GM12801 (cell line): Measurements from ENCODE around the gene DAGLA.

Source experiments
- TF ChIP-seq, protein P1 (sequence below): IDR thresholded peaks from one replicate; pipeline ENCODE4 v1.5.1; 2011; ENCODE audit warnings: control low read depth; ENCODE audit not compliant: insufficient read length; ENCODE audit errors: extremely low read depth

The DAGLA gene

DNA sequence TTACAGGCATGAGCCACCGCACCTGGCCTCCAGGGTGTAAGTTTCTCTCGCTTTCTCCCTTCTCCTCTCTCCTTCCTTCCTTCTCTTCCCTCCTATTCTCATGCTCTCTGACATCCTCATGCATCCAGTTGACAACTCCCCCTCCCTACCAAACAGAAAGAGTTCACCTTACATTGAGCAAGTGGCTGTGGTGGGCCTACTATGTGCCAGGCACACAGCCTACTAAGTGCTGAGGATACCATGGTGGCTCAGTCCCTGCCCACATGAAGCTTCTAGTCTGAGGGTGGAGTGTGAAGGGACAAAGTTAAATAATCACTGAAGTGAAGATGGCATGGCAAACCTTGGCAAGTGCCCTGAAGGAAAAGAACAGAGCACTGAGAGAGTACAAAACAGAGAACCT, 9.6 kb upstream of the DAGLA start:
- TF ChIP-seq, protein P1, sequence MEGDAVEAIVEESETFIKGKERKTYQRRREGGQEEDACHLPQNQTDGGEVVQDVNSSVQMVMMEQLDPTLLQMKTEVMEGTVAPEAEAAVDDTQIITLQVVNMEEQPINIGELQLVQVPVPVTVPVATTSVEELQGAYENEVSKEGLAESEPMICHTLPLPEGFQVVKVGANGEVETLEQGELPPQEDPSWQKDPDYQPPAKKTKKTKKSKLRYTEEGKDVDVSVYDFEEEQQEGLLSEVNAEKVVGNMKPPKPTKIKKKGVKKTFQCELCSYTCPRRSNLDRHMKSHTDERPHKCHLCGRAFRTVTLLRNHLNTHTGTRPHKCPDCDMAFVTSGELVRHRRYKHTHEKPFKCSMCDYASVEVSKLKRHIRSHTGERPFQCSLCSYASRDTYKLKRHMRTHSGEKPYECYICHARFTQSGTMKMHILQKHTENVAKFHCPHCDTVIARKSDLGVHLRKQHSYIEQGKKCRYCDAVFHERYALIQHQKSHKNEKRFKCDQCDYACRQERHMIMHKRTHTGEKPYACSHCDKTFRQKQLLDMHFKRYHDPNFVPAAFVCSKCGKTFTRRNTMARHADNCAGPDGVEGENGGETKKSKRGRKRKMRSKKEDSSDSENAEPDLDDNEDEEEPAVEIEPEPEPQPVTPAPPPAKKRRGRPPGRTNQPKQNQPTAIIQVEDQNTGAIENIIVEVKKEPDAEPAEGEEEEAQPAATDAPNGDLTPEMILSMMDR = no peak

DNA sequence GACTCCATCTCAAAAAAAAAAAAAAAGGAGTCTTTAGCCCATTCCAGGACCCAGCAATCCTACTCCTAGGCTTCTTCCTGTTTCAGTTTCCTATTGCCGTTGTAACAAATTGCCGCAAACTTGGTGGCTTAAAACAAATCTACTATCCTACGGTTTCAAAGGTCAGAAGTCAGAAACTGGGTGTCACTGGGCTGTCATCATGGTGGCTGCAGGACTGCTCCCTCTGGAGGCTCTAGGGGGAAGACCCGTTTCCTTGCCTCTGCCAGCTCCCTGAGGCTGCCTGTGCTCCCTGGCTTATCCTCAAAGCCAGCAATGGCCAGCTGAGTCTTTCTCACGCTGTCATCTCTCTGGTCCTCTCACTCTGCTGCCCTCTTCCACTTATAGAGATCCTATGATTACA, 8.7 kb upstream of the DAGLA start:
- TF ChIP-seq, protein P1 = no peak

DNA sequence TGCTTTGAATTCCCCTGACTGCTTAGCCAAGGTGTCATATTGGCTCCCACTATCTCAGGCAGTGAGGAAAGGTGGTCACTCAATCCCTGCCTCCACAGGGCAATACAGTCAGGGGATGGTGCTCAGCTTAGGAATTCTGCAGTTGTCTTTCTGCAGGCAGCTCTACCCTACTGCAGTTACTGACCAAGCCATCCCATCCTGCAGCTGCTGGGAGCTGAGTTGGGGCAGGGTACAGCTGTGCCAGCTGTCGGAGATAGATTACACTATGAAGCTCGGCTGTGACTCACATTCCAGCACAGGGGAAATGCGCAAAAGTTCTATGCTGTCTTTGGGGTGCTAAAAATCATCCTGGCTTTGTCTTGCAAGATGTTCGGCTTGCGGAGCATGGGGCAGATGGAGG, 4.4 kb upstream of the DAGLA start:
- TF ChIP-seq, protein P1 = no peak

DNA sequence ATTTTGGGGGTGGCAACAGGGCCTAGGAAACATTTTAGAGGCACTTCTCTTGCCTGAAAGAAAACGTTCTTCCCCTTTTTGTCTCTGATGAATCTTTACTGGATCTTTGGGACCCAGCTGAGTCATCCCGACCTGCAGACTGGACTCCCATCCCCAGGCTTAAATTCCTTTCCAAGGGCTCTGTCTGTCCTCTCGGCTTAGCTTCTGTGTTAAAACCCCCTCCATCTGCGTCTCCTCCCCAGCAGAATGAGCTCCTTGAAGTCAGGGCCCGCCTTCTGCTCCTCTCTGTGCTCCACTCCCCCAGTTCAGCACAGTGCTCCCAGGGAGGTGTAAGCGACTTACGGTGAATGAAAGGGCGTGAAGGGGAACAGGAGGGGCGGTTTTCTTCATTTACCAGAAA, 895 bp upstream of the DAGLA start:
- TF ChIP-seq, protein P1 = no peak

DNA sequence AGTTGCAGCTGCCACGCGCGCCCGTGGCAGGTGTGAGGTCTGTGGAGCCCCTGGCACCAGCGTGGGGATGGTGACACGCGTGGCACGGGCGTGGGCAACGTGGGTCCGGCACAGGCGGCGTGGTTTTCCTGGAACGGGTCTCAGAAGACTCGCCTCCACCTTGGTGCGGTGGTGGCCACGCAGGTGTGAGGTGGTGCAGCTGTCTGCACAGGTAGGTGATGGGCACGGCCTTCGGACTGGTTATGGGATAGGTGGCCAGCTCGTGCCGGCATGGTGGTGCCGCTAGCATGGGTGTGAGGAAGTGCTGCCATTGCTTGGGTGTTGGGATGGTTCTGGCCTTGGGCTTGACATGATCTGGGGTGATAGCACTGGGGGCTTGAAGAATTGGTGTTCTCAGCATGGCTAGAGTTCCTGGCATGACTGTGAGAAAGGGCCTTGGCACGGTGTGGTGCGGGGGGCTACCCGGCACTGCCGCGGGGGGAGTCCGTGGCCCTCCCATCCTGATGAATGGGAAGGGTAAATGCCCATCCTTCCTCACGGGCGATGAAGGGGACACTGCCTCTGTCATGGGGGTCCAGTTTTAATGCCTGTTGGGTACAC, 531 bp downstream of the DAGLA start:
- TF ChIP-seq, protein P1 = no peak

DNA sequence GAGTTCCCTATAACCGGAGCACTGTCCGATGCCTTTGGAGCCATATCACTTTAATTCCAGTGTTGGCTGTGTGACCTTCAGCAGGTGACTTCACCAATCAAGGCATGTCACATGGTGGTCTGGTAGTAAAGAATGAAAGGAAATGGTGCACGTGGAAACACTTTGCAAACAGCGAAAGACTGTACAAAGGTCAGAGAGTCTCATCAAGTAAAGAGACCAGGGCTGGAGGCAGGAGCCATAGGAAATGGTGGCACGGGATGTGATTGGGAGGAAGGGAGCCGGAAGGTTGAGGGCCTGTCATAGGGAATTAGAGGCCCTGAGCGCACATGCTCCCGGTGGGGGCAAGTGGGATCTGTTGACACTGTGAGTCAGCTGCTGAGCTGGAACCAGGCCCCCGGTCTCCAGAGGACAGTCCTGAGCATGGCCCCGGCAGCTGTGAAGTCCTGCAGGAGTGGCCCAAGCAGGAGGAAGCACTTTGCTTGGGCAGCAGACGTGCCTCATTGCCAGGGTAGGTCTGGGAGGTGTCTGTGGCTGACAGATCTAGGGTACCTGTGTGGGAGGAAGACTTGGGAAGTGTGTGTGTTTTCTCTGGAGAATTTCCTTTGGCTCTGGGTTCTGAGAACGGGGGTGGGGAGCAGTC, 2.0 kb downstream of the DAGLA start:
- TF ChIP-seq, protein P1 = no peak

DNA sequence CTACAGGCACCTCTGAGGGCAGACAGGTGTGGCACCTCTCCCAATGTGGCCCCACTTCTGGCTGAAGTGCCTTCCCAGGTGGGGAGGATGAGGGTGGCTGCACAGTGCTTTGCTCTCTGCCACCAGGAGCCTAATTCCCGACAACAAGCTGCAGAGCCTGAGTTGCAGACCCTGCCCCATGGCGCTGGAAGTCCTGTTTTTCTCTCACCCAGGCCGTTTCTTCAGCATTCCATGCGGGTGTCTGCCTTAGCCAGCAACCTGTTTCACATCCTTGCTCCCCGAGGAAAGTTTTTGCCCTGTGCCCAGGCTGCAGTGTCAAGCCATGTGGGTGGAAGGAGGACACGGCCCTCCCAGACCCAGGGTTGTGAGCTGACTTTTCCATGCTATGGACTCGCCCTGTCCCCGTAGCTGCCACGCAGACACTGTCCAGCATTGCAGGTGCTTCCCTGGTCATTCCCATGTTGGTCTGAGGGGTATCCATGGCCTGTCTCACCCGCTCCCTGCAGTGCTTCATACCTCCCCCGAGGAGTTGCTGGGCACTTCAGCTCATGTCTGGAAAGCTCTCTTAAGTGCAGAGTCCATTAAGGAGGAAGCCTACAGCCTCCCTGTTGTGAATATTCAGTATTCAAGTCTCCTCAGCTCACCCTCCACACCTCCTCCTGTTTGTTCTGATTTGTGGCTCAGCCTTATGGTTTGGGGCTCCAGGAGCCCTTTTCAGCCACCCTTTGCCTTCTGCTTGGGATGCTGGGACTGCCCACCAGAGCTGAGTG, 2.9 kb downstream of the DAGLA start:
- TF ChIP-seq, protein P1 = no peak
